GM21723 (cell line): Measurements from ENCODE around the gene TRAF3IP3.

ENCODE experiments used
- ATAC-seq: cut with Tn5 transposase; IDR thresholded peaks from one replicate; pipeline ENCODE4 v1.9.1; 2021; ENCODE audit warnings: mild to moderate bottlenecking, moderate library complexity; ENCODE audit not compliant: unreplicated experiment

TRAF3IP3 gene

DNA sequence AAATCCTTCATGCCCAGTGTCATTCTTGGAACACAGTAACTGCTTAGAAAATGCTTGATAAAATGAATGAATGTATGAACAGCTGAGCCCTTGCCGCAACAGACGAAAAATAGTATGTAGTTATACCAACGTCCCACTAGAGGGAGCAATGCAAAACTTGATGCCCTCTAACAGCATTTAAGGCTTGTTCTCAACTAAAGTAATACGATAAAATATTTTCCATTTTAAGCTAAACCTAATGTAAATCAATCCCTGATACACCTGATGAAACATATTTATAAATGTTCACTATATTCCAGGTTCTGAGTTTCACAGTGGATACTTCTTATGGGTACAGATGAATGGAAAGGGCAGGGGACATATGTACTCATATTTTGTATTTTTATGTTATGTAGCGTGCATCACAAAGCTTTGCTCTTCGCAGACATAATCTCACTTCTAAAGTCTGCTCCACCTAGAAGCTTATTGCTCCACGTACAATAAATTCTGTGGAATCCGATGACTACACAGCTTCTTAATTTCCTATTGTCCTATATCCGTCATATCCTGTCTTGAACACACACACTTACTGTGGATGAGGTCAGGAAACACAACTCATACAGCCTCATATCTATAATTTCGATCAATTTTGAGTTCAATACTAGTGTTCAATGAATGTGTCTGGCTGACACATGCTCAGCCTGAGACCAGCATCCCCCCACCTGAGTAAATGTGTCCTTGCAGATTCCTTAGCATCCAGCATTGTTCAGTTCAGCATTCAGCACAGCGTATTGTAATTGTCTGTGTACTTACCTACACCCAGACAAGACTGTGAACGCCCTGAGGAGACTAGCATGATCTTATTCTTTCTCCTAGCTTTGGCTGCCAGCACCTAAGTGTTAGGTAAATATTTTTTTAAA lies 67.5 kb downstream of the TRAF3IP3 start:
- ATAC-seq: peak; percentile 41

- ATAC-seq: no peak
Measured at GRCh38 chr1:209825591-209826434, 70.0 kb downstream of the TRAF3IP3 start.

DNA sequence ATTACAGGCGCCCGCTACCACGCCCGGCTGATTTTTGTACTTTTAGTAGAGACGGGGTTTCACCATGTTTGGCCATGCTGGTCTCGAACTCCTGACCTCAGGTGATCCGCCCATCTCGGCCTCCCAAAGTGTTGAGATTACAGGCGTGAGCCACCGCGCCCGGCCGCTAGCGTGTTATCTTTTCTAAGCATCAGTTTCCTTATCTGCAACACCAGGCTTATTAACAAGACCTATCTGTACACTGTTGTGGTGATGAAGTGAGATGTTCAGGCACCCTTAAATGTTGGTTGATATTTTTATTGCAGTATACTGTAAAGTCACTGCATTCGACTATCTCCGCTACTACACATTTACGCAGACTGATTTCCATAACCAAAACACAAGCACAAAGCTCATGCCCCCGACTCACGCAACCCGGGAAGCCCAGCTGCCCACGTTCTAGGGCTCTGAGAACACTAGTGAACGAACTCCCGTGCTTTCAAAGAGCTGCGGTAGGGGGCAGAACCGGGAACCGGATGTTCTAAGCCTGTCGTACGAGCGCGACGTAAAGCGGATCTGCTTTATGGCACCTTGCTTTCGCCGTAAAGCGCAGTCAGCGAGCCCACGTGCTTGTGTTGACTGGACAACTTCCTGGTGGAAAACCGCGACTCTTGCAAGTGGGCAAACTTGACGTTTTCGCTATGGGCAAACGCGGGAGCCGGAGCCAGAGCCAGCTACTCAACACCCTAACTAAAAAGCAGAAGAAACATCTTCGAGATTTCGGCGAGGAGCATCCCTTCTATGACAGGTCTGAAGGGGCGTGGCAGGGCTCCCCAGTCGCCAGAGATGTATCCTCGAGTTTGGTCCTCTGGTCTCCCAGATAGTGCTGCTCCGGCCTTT lies 71.8 kb downstream of the TRAF3IP3 start, which contains the start of gene UTP25:
TSS of gene UTP25 (plus strand) at position 589 of the 879 bp plus-strand sequence. CDS start at position 681, 92 bp downstream.
- ATAC-seq: peak; percentile 92

- ATAC-seq: no peak
Measured at GRCh38 chr1:209829716-209830115, 73.9 kb downstream of the TRAF3IP3 start.

GRCh38 chr1:209830722-209831121 lies 74.9 kb downstream of the TRAF3IP3 start:
- ATAC-seq: no peak

- no peak for ATAC-seq
Measured at GRCh38 chr1:209831615-209832014, 75.8 kb downstream of the TRAF3IP3 start.
